GM18511 (cell line): ENCODE data around the gene MN1.

Experiments
- ATAC-seq: cut with Tn5 transposase; IDR thresholded peaks from one replicate; pipeline ENCODE4 v1.9.1; 2021; ENCODE audit warnings: mild to moderate bottlenecking, moderate library complexity; ENCODE audit not compliant: unreplicated experiment

The MN1 gene

GRCh38 chr22:27765706-27766291 lies 35.8 kb downstream of the MN1 start:
- ATAC-seq = no peak

- ATAC-seq = no peak
Observed at GRCh38 chr22:27764722-27765236, 36.8 kb downstream of the MN1 start.

- no peak for ATAC-seq
Observed at GRCh38 chr22:27761665-27762064, 39.9 kb downstream of the MN1 start.

- ATAC-seq = no peak
Observed at GRCh38 chr22:27761000-27761399, 40.6 kb downstream of the MN1 start.

GRCh38 chr22:27760474-27760873 lies 41.1 kb downstream of the MN1 start:
- ATAC-seq = no peak

- no peak for ATAC-seq
Observed at GRCh38 chr22:27757928-27758525, 43.5 kb downstream of the MN1 start.

GRCh38 chr22:27756212-27756660 lies 45.3 kb downstream of the MN1 start:
- no peak for ATAC-seq

- ATAC-seq = no peak
Observed at GRCh38 chr22:27755521-27756211, 45.9 kb downstream of the MN1 start.

- ATAC-seq = no peak
Observed at GRCh38 chr22:27754888-27755480, 46.6 kb downstream of the MN1 start.

GRCh38 chr22:27754247-27754887 lies 47.2 kb downstream of the MN1 start:
- no peak for ATAC-seq

GRCh38 chr22:27752771-27753170 lies 48.8 kb downstream of the MN1 start:
- ATAC-seq = no peak

GRCh38 chr22:27752141-27752540 lies 49.4 kb downstream of the MN1 start:
- no peak for ATAC-seq

- no peak for ATAC-seq
Observed at GRCh38 chr22:27751277-27752070, 50.1 kb downstream of the MN1 start.

- ATAC-seq = no peak
Observed at GRCh38 chr22:27750584-27751265, 50.8 kb downstream of the MN1 start.

GRCh38 chr22:27749597-27750225 lies 51.8 kb downstream of the MN1 start:
- no peak for ATAC-seq

GRCh38 chr22:27748751-27749191 lies 52.8 kb downstream of the MN1 start:
- ATAC-seq = no peak

- ATAC-seq = no peak
Observed at GRCh38 chr22:27748349-27748748, 53.2 kb downstream of the MN1 start.

GRCh38 chr22:27747396-27748221 lies 53.9 kb downstream of the MN1 start:
- ATAC-seq = no peak
